Lung (tissue), 12 donors: ENCODE data around the gene KRTAP10-8. TPM values are rescaled to one million over a fixed set of nuclear protein-coding genes. Genes with fewer than 3 reads are reported as not detected.
"Not testable (repeated sequence)": the region's sequence is repeated elsewhere in the genome, so short reads cannot be mapped to it uniquely, and the experiment has no call there.

ENCODE experiments used
- ATAC-seq: fragments of 200-7000 bp; cut with Tn5 transposase; one replicate; pipeline ENCODE4 v1.9.1; 2020; ENCODE audit warnings: moderate number of reproducible peaks; ENCODE audit not compliant: insufficient read depth, low FRiP score
- DNase-seq, 3 donors: peaks; one replicate each; pipeline ENCODE4 v3.0.0-alpha.2; 2013 to 2017
- H3K27ac ChIP-seq, 2 donors: one replicate each; pipeline ENCODE4 v1.5.1; 2013; ENCODE audit warnings: mild to moderate bottlenecking in 2 of 2, moderate library complexity in 2 of 2, control low read depth in 1 of 2, inconsistent platforms in 1 of 2, low read depth in 1 of 2, low read length in 1 of 2
- H3K27me3 ChIP-seq, 3 donors: one replicate each; pipeline ENCODE4 v1.5.1; 2013; ENCODE audit warnings: low read length in 2 of 3; ENCODE audit not compliant: control insufficient read depth in 3 of 3, insufficient read depth in 3 of 3
- H3K36me3 ChIP-seq, 4 donors: one replicate each; pipeline ENCODE4 v1.5.1; 2013; ENCODE audit warnings: low read length in 4 of 4, mild to moderate bottlenecking in 1 of 4, moderate library complexity in 1 of 4; ENCODE audit not compliant: control insufficient read depth in 4 of 4, insufficient read depth in 4 of 4
- H3K4me1 ChIP-seq, 5 donors: one replicate each; pipeline ENCODE4 v1.5.1; 2013; ENCODE audit warnings: low read length in 5 of 5, mild to moderate bottlenecking in 2 of 5, moderate library complexity in 1 of 5; ENCODE audit not compliant: control insufficient read depth in 5 of 5, insufficient read depth in 5 of 5
- H3K4me3 ChIP-seq: one replicate; pipeline ENCODE4 v1.5.1; 2013; ENCODE audit warnings: mild to moderate bottlenecking, control low read depth, moderate library complexity
- H3K9ac ChIP-seq, 2 donors: one replicate each; pipeline ENCODE4 v1.5.1; 2013; ENCODE audit warnings: low read length in 2 of 2, control low read depth in 1 of 2; ENCODE audit not compliant: insufficient read depth in 1 of 2
- H3K9me3 ChIP-seq, 4 donors: one replicate each; pipeline ENCODE4 v1.5.1; 2013; ENCODE audit warnings: low read length in 3 of 4, mild to moderate bottlenecking in 1 of 4, moderate library complexity in 1 of 4; ENCODE audit not compliant: control insufficient read depth in 4 of 4, insufficient read depth in 3 of 4
- WGBS, 2 donors: extraction: QIAGEN DNeasy Blood & Tissue Kit; methylation state at CpG; one replicate each; pipeline ENCODE4 v1.1.7; 2013; 5-methylcytosine and 5-hydroxymethylcytosine counted together
- polyA plus RNA-seq, 2 donors: library from polyadenylated mRNA; stranded (reverse); fragments of 200-250 nt; gene quantifications; one replicate each; pipeline ENCODE4 v1.2.1, GENCODE V29; 2013
- total RNA-seq, 2 donors: library from RNA; depleted of rRNA in 1 of 2; stranded (reverse); fragments of >200 nt in 1 of 2; gene quantifications; one replicate each; pipeline ENCODE4 v1.2.1, GENCODE V29; 2014 to 2021
- TF ChIP-seq, protein P1 (sequence below): IDR thresholded peaks from 2 replicates; pipeline ENCODE4 v1.5.1; 2012; ENCODE audit warnings: mild to moderate bottlenecking; ENCODE audit errors: control extremely low read depth, extremely low read depth
- donor health status: control.
- donor health status: control.
- donor health status: Bipolar disorder and iron deficiency.
- donor health status: healthy.
- donor health status: DM: yes; HTN: yes; CAD: no.

KRTAP10-8 gene
- total and polyA plus RNA-seq, 4 donors: not detected

DNA sequence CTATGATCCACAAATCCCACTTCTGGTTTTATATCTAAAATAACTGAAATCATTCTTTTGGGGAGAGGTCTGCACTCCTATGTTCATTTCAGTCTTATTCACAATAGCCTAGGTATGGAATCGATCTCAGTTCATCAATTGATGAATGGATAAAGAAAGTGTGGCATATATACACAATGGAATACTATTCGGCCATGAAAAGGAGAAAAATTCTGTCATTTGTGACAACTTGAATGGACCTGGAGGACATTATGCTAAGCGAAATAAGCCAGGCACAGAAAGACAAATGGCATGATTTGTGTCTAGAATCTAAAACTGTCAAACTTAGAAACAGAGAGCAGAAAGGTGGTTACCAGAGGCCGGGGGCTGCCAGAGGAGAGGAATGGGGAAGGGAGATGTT, 5.4 kb upstream of the KRTAP10-8 start:
- Histone ChIP-seq H3K4me3 (no peak overlapping the region), H3K4me1 (no peaks in the 10 kb centered on the region), H3K27ac (no peak overlapping the region), H3K9ac (no peak overlapping the region), H3K36me3 (no peaks in the 10 kb centered on the region), H3K9me3 (peaks cover 0 to 10% (median 3%) of the 10 kb centered on the region in 4 donors), H3K27me3 (no peaks in the 10 kb centered on the region)
- DNase-seq (no peak), ATAC-seq (no peak)
- TF ChIP-seq, protein P1, sequence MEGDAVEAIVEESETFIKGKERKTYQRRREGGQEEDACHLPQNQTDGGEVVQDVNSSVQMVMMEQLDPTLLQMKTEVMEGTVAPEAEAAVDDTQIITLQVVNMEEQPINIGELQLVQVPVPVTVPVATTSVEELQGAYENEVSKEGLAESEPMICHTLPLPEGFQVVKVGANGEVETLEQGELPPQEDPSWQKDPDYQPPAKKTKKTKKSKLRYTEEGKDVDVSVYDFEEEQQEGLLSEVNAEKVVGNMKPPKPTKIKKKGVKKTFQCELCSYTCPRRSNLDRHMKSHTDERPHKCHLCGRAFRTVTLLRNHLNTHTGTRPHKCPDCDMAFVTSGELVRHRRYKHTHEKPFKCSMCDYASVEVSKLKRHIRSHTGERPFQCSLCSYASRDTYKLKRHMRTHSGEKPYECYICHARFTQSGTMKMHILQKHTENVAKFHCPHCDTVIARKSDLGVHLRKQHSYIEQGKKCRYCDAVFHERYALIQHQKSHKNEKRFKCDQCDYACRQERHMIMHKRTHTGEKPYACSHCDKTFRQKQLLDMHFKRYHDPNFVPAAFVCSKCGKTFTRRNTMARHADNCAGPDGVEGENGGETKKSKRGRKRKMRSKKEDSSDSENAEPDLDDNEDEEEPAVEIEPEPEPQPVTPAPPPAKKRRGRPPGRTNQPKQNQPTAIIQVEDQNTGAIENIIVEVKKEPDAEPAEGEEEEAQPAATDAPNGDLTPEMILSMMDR: no peak
- WGBS, 2 donors: 78 to 88% methylated on average over 4 of the region's 4 CpGs

DNA sequence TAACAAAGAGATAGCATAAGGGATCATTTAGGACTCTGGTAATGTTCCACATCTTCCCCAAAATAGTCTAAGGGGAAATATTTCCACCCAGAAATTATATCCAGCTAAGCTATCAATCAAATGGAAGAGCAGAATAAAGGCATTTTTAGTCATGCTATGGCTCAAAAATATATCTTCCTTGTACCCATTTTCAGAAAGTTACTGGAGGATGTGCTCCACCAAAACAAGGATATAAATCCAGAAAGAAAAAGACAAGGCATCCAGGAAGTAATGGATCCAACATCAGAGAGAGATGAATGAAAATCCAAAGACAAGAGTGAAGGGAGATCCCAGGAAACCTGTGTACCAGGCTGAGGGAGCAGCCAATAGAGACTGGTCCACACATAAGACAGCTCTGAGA, 2.7 kb upstream of the KRTAP10-8 start:
- no peaks in the 10 kb centered on the region for H3K4me1 ChIP-seq
- H3K36me3 ChIP-seq: no peaks in the 10 kb centered on the region
- H3K4me3 ChIP-seq: no peak overlapping the region
- no peaks in the 10 kb centered on the region for H3K27me3 ChIP-seq
- peaks cover 0 to 20% (median 3%) of the 10 kb centered on the region in 4 donors for H3K9me3 ChIP-seq
- H3K27ac ChIP-seq: no peak overlapping the region
- TF ChIP-seq, protein P1: no peak
- no peak for DNase-seq
- no peak for ATAC-seq
- no peak overlapping the region for H3K9ac ChIP-seq

DNA sequence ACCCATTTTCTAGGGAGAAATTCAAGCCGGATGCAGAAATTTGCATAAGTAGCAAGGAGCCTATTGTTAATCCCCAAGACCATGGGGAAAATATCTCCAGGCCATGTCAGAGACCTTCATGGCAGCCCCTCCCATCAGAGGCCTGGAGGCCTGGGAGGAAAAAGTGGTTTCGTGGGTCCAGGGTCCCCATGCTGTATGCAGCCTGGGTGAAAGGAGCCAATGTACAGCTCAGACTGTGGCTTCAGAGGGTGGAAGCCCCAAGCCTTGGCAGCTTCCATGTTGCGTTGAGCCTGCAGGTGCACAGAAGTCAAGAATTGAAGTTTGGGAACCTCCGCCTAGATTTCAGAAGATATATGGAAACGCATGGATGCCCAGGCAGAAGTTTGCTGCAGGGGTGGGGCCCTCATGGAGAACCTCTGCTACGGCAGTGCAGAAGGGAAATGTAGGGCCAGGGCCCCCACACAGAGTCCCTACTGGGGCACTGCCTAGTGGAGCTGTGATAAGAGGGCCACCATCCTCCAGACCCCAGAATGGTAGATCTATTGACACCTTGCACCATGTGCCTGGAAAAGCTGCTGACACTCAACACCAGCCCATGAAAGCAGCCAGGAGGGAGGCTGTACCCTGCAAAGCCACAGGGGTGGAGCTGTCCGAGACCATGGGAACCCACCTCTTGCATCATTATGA, 1.6 kb upstream of the KRTAP10-8 start:
- H3K4me3 ChIP-seq: not testable (repeated sequence)

DNA sequence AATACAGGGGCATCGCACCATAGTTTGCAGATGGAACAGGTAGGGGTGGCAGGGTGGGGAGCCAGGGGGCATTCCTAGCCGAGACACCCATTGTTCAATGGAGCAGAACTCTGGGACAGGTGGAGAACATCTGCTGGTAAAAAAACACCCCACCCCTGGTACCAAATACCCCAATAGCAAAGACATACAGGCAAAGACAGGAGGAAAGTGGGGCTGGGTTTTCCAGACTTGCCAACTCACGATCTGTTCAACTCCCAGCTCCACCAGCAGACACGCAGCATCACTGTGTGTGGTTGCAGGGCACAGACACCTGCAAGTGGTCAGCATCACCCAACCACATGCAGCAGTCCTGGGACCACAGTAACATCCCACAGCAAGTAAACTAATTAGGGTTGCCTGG, 328 bp upstream of the KRTAP10-8 start:
- H3K9ac ChIP-seq: no peak overlapping the region
- H3K9me3 ChIP-seq: peaks cover 0 to 20% (median 3%) of the 10 kb centered on the region in 4 donors
- H3K36me3 ChIP-seq: no peaks in the 10 kb centered on the region
- DNase-seq: no peak
- ATAC-seq: no peak
- H3K27me3 ChIP-seq: no peaks in the 10 kb centered on the region
- WGBS, 2 donors: 83 to 86% methylated on average over 4 of the region's 4 CpGs
- no peak overlapping the region for H3K4me3 ChIP-seq
- no peaks in the 10 kb centered on the region for H3K4me1 ChIP-seq
- no peak overlapping the region for H3K27ac ChIP-seq
- TF ChIP-seq, protein P1: no peak

More for the DNA sequence above, 1.6 kb upstream of the KRTAP10-8 start:
- not testable (repeated sequence) for H3K4me1 ChIP-seq, ATAC-seq, H3K27ac ChIP-seq, DNase-seq, H3K9ac ChIP-seq, H3K27me3 ChIP-seq, H3K36me3 ChIP-seq
- H3K9me3 ChIP-seq: peaks cover 0 to 20% (median 3%) of the 10 kb centered on the region in 4 donors
- 92 to 96% methylated on average over 7 of the region's 7 CpGs for WGBS, 2 donors
